ENCODE data around the gene SLC7A7. TPM values are rescaled to one million over a fixed set of nuclear protein-coding genes. Genes with fewer than 3 reads are reported as not detected.

The SLC7A7 gene
- total and polyA plus RNA-seq, 2 of the 13 experiments (the other 11 are each of a cell fraction or from before 2014, with no cell fraction given) = 0.13 to 0.63 TPM

DNA sequence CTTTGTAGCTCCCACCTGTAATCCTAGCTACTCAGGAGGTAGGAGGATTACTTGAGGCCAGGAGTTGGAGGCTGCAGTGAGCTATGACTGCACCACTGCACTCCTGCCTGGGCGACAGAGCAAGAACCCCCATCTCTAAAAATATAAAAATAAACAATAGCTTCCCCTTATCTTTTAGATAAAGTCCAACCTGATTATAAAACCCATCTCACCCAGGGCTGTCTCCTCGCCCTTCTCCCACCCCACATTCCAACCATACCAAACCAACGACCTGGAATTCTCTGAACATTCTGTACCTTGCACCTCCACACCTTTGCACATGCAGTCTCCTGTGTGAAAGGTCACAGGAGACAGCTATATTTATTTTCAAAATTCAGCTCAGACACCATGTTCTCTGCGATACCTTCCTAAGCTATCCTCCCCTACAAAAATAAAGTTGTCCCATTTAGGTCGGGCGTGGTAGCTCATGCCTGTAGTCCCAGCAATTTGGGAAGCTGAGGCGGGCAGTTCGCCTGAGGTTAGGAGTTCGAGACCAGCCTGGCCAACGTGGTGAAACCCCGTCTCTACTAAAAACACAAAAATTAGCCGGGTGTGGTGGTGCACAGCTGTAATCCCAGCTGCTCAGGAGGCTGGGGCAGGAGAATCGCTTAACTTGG lies 7.7 kb downstream of the SLC7A7 start (continued):
- TF ChIP-seq, protein P1, sequence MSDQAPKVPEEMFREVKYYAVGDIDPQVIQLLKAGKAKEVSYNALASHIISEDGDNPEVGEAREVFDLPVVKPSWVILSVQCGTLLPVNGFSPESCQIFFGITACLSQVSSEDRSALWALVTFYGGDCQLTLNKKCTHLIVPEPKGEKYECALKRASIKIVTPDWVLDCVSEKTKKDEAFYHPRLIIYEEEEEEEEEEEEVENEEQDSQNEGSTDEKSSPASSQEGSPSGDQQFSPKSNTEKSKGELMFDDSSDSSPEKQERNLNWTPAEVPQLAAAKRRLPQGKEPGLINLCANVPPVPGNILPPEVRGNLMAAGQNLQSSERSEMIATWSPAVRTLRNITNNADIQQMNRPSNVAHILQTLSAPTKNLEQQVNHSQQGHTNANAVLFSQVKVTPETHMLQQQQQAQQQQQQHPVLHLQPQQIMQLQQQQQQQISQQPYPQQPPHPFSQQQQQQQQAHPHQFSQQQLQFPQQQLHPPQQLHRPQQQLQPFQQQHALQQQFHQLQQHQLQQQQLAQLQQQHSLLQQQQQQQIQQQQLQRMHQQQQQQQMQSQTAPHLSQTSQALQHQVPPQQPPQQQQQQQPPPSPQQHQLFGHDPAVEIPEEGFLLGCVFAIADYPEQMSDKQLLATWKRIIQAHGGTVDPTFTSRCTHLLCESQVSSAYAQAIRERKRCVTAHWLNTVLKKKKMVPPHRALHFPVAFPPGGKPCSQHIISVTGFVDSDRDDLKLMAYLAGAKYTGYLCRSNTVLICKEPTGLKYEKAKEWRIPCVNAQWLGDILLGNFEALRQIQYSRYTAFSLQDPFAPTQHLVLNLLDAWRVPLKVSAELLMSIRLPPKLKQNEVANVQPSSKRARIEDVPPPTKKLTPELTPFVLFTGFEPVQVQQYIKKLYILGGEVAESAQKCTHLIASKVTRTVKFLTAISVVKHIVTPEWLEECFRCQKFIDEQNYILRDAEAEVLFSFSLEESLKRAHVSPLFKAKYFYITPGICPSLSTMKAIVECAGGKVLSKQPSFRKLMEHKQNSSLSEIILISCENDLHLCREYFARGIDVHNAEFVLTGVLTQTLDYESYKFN (CRISPR knock-in tag; conservative IDR thresholded peaks at IDR 0.05) = peak; percentile 87
- TF ChIP-seq MEF2D (CRISPR knock-in tag; IDR thresholded peaks at IDR 0.05) = peak; percentile 34; the same call in 1 of the 2 replicates
- TF ChIP-seq, protein P2, sequence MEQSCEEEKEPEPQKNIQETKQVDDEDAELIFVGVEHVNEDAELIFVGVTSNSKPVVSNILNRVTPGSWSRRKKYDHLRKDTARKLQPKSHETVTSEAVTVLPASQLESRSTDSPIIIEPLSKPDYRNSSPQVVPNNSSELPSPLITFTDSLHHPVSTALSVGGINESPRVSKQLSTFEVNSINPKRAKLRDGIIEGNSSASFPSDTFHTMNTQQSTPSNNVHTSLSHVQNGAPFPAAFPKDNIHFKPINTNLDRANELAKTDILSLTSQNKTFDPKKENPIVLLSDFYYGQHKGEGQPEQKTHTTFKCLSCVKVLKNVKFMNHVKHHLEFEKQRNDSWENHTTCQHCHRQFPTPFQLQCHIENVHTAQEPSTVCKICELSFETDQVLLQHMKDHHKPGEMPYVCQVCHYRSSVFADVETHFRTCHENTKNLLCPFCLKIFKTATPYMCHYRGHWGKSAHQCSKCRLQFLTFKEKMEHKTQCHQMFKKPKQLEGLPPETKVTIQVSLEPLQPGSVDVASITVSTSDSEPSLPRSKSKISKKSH (CRISPR knock-in tag; IDR thresholded peaks at IDR 0.05; ENCODE audit: borderline replicate concordance) = no peak
- TF ChIP-seq, protein P3, sequence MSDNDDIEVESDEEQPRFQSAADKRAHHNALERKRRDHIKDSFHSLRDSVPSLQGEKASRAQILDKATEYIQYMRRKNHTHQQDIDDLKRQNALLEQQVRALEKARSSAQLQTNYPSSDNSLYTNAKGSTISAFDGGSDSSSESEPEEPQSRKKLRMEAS (IDR thresholded peaks at IDR 0.05) = peak; percentile 44; the same call in 1 of the 2 replicates
- TF ChIP-seq, protein P4, sequence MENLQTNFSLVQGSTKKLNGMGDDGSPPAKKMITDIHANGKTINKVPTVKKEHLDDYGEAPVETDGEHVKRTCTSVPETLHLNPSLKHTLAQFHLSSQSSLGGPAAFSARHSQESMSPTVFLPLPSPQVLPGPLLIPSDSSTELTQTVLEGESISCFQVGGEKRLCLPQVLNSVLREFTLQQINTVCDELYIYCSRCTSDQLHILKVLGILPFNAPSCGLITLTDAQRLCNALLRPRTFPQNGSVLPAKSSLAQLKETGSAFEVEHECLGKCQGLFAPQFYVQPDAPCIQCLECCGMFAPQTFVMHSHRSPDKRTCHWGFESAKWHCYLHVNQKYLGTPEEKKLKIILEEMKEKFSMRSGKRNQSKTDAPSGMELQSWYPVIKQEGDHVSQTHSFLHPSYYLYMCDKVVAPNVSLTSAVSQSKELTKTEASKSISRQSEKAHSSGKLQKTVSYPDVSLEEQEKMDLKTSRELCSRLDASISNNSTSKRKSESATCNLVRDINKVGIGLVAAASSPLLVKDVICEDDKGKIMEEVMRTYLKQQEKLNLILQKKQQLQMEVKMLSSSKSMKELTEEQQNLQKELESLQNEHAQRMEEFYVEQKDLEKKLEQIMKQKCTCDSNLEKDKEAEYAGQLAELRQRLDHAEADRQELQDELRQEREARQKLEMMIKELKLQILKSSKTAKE (CRISPR knock-in tag; IDR thresholded peaks at IDR 0.05; ENCODE audit: borderline replicate concordance) = peak; percentile 57; the same call in 1 of the 2 replicates
- TF ChIP-seq ZNF292 (CRISPR knock-in tag; IDR thresholded peaks at IDR 0.05; ENCODE audit: borderline replicate concordance, low read depth) = peak; percentile 18; the same call in 1 of the 2 replicates
- TF ChIP-seq, protein P5, sequence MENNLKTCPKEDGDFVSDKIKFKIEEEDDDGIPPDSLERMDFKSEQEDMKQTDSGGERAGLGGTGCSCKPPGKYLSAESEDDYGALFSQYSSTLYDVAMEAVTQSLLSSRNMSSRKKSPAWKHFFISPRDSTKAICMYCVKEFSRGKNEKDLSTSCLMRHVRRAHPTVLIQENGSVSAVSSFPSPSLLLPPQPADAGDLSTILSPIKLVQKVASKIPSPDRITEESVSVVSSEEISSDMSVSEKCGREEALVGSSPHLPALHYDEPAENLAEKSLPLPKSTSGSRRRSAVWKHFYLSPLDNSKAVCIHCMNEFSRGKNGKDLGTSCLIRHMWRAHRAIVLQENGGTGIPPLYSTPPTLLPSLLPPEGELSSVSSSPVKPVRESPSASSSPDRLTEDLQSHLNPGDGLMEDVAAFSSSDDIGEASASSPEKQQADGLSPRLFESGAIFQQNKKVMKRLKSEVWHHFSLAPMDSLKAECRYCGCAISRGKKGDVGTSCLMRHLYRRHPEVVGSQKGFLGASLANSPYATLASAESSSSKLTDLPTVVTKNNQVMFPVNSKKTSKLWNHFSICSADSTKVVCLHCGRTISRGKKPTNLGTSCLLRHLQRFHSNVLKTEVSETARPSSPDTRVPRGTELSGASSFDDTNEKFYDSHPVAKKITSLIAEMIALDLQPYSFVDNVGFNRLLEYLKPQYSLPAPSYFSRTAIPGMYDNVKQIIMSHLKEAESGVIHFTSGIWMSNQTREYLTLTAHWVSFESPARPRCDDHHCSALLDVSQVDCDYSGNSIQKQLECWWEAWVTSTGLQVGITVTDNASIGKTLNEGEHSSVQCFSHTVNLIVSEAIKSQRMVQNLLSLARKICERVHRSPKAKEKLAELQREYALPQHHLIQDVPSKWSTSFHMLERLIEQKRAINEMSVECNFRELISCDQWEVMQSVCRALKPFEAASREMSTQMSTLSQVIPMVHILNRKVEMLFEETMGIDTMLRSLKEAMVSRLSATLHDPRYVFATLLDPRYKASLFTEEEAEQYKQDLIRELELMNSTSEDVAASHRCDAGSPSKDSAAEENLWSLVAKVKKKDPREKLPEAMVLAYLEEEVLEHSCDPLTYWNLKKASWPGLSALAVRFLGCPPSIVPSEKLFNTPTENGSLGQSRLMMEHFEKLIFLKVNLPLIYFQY (CRISPR knock-in tag; IDR thresholded peaks at IDR 0.05; ENCODE audit: borderline replicate concordance) = no peak
- TF ChIP-seq EEA1 (CRISPR knock-in tag; IDR thresholded peaks at IDR 0.05; ENCODE audit: borderline replicate concordance) = no peak
- TF ChIP-seq FOSL2 (CRISPR knock-in tag; IDR thresholded peaks at IDR 0.05) = peak; percentile 18; the same call in 1 of the 2 replicates
- peak; percentile 93 for TF ChIP-seq SALL1 (CRISPR knock-in tag; IDR thresholded peaks at IDR 0.05)
- TF ChIP-seq, protein P6, sequence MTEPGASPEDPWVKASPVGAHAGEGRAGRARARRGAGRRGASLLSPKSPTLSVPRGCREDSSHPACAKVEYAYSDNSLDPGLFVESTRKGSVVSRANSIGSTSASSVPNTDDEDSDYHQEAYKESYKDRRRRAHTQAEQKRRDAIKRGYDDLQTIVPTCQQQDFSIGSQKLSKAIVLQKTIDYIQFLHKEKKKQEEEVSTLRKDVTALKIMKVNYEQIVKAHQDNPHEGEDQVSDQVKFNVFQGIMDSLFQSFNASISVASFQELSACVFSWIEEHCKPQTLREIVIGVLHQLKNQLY (CRISPR knock-in tag; IDR thresholded peaks at IDR 0.05) = peak; percentile 94
- no peak for TF ChIP-seq KDM5A (IDR thresholded peaks at IDR 0.05; ENCODE audit: borderline replicate concordance, low read length)
- TF ChIP-seq MEIS2 (CRISPR knock-in tag; IDR thresholded peaks at IDR 0.05) = peak; percentile 16; the same call in 1 of the 2 replicates

Measured in HepG2 (cell line).